HG02798 (cell line): ENCODE results near the gene SUCO.
"Not testable (repeated sequence)": the region's sequence is repeated elsewhere in the genome, so short reads cannot be mapped to it uniquely, and the experiment has no call there.

Experiments used
- ATAC-seq: cut with Tn5 transposase; IDR thresholded peaks from one replicate; pipeline ENCODE4 v1.9.1; 2021; ENCODE audit warnings: mild to moderate bottlenecking; ENCODE audit not compliant: unreplicated experiment, poor library complexity

SUCO gene

GRCh38 chr1:172601046-172601630 lies 68.2 kb downstream of the SUCO start:
- no peak for ATAC-seq

- no peak for ATAC-seq
These were observed 69.8 kb downstream of the SUCO start for GRCh38 chr1:172602706-172603105.

GRCh38 chr1:172603816-172604215 lies 70.9 kb downstream of the SUCO start:
- ATAC-seq = no peak

- no peak for ATAC-seq
These were observed 72.7 kb downstream of the SUCO start for GRCh38 chr1:172605641-172606040.

- ATAC-seq = no peak
These were observed 74.2 kb downstream of the SUCO start for GRCh38 chr1:172607145-172607544.

- no peak for ATAC-seq
These were observed 75.2 kb downstream of the SUCO start for GRCh38 chr1:172608098-172608601.

- ATAC-seq = no peak
These were observed 76.6 kb downstream of the SUCO start for GRCh38 chr1:172609528-172609927.

- ATAC-seq = no peak
These were observed 79.5 kb downstream of the SUCO start for GRCh38 chr1:172612478-172612877.

- ATAC-seq = no peak
These were observed 80.3 kb downstream of the SUCO start for GRCh38 chr1:172613294-172613693.

- ATAC-seq = no peak
These were observed 83.2 kb downstream of the SUCO start for GRCh38 chr1:172616195-172616594.

- ATAC-seq = no peak
These were observed 83.7 kb downstream of the SUCO start for GRCh38 chr1:172616636-172617035.

GRCh38 chr1:172620603-172621002 lies 87.7 kb downstream of the SUCO start:
- ATAC-seq = not testable (repeated sequence)

- ATAC-seq = no peak
These were observed 89.6 kb downstream of the SUCO start for GRCh38 chr1:172622541-172622940.

GRCh38 chr1:172623748-172624147 lies 90.8 kb downstream of the SUCO start:
- ATAC-seq = no peak

- no peak for ATAC-seq
These were observed 93.9 kb downstream of the SUCO start for GRCh38 chr1:172626845-172627244.

GRCh38 chr1:172627702-172628101 lies 94.8 kb downstream of the SUCO start:
- ATAC-seq = no peak

- ATAC-seq = no peak
These were observed 95.5 kb downstream of the SUCO start for GRCh38 chr1:172628401-172628800.

GRCh38 chr1:172629170-172629569 lies 96.2 kb downstream of the SUCO start:
- ATAC-seq = no peak

- ATAC-seq = no peak
These were observed 96.7 kb downstream of the SUCO start for GRCh38 chr1:172629638-172630037.

GRCh38 chr1:172630056-172630818 lies 97.3 kb downstream of the SUCO start:
- no peak for ATAC-seq

GRCh38 chr1:172630868-172631267 lies 97.9 kb downstream of the SUCO start:
- no peak for ATAC-seq

GRCh38 chr1:172637522-172637921 lies 104.6 kb downstream of the SUCO start:
- ATAC-seq = no peak
